ENCODE data around the gene GPN3. TPM values are rescaled to one million over a fixed set of nuclear protein-coding genes. Genes with fewer than 3 reads are reported as not detected.

GPN3 gene
- total and polyA plus RNA-seq, 2 of the 13 experiments (the other 11 are each of a cell fraction or from before 2014, with no cell fraction given), result 28.7 to 29.5 TPM

DNA sequence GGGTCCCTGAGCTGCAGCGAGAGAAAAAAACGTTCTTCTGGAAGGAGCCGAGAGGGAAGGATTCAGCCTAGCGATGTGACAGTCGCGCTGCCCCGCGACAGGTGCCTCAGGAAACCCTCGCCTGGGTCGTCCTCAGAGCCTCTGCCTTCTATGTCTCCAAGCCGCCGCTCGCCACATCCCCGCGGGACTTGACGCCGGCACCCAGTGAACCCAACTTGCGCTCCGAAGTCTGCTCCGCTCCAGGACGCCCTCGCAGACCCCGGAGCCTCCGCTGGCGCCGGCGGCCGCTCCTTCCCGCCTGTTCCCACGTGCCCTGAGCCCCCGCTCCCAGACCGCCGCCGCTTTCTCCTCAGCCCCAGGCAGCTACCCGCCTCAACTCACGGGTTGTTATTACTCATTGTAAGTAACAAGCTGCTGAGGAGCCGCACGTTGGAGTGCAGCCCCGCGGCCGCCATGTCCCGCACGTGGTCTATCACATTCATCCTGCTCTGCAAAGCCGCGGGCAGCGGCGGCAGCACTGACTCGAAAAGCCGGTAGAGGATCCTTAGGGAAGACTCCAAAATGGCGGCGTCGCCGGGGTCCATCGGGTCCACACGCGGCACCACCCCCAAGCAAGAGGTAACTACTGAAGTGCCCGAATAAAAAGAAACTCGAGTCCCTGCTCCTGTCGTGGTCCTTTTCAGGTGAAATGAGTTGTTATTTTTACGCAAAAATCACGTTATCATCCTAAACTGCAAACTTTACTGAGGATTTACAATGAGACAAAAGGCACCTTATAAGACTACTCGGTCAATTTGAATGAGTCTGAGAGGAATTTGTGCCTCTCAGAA, 64.7 kb downstream of the GPN3 start, which contains the start of gene ANAPC7 (continued):
- TF ChIP-seq, protein P1, sequence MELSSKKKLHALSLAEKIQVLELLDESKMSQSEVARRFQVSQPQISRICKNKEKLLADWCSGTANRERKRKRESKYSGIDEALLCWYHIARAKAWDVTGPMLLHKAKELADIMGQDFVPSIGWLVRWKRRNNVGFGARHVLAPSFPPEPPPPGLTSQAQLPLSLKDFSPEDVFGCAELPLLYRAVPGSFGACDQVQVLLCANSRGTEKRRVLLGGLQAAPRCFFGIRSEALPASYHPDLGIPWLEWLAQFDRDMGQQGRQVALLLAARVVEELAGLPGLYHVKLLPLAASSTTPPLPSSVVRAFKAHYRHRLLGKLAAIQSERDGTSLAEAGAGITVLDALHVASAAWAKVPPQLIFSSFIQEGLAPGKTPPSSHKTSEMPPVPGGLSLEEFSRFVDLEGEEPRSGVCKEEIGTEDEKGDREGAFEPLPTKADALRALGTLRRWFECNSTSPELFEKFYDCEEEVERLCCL (CRISPR knock-in tag; IDR thresholded peaks at IDR 0.05; ENCODE audit: borderline replicate concordance), result no peak
- TF ChIP-seq ZNF138 (CRISPR knock-in tag; IDR thresholded peaks at IDR 0.05; ENCODE audit: low read depth) (peak; percentile 76; the same call in 1 of the 2 replicates), NONO (IDR thresholded peaks at IDR 0.05) (no peak), NONO (CRISPR knock-in tag; conservative IDR thresholded peaks at IDR 0.05) (peak; percentile 48; the same call in 1 of the 2 replicates), ZNF792 (CRISPR knock-in tag; IDR thresholded peaks at IDR 0.05) (0 out of 2 replicates have a peak, but pooled peaks have one; percentile 52), BHLHE40 (IDR thresholded peaks at IDR 0.05; ENCODE audit: low read length) (peak; percentile 38; the same call in 1 of the 2 replicates), ZKSCAN8 (CRISPR knock-in tag; IDR thresholded peaks at IDR 0.05; ENCODE audit: borderline replicate concordance) (no peak), SALL1 (CRISPR knock-in tag; IDR thresholded peaks at IDR 0.05) (peak; percentile 73), ZSCAN30 (CRISPR knock-in tag; IDR thresholded peaks at IDR 0.05) (peak; percentile 57; the same call in 1 of the 2 replicates), GATAD1 (CRISPR knock-in tag; IDR thresholded peaks at IDR 0.05) (peak; percentile 84), REXO4 (CRISPR knock-in tag; IDR thresholded peaks at IDR 0.05; ENCODE audit: borderline replicate concordance) (no peak), GFI1 (CRISPR knock-in tag; IDR thresholded peaks at IDR 0.05; ENCODE audit: borderline replicate concordance) (no peak), NRL (CRISPR knock-in tag; IDR thresholded peaks at IDR 0.05; ENCODE audit: borderline replicate concordance) (peak; percentile 95), ZNF510 (CRISPR knock-in tag; IDR thresholded peaks at IDR 0.05; ENCODE audit: low read depth) (peak; percentile 79; the same call in 1 of the 2 replicates), EP300 (IDR thresholded peaks at IDR 0.05; ENCODE audit: low read depth in 2 of 2, low read length in 2 of 2) (no peak), EP300 (CRISPR knock-in tag; IDR thresholded peaks at IDR 0.05; ENCODE audit: borderline replicate concordance) (0 out of 2 replicates have a peak, but pooled peaks have one; percentile 25), TP53 (CRISPR knock-in tag; conservative IDR thresholded peaks at IDR 0.05) (no peak), ZBTB1 (CRISPR knock-in tag; IDR thresholded peaks at IDR 0.05; ENCODE audit: borderline replicate concordance) (peak; percentile 35; the same call in 1 of the 2 replicates), EHMT2 (IDR thresholded peaks at IDR 0.05; ENCODE audit: borderline replicate concordance, low read depth, low read length) (peak; percentile 25; the same call in 1 of the 2 replicates)
- TF ChIP-seq, protein P2, sequence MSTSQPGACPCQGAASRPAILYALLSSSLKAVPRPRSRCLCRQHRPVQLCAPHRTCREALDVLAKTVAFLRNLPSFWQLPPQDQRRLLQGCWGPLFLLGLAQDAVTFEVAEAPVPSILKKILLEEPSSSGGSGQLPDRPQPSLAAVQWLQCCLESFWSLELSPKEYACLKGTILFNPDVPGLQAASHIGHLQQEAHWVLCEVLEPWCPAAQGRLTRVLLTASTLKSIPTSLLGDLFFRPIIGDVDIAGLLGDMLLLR (CRISPR knock-in tag; IDR thresholded peaks at IDR 0.05), result peak; percentile 83
- TF ChIP-seq, protein P3, sequence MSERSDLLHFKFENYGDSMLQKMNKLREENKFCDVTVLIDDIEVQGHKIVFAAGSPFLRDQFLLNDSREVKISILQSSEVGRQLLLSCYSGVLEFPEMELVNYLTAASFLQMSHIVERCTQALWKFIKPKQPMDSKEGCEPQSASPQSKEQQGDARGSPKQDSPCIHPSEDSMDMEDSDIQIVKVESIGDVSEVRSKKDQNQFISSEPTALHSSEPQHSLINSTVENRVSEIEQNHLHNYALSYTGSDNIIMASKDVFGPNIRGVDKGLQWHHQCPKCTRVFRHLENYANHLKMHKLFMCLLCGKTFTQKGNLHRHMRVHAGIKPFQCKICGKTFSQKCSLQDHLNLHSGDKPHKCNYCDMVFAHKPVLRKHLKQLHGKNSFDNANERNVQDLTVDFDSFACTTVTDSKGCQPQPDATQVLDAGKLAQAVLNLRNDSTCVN (CRISPR knock-in tag; IDR thresholded peaks at IDR 0.05; ENCODE audit: borderline replicate concordance), result 0 out of 2 replicates have a peak, but pooled peaks have one; percentile 59

All from HepG2 (cell line).